Activated CD4-positive, alpha-beta memory T cell treated with anti-CD3 and anti-CD28 coated beads, Interleukin-2, amount 10 ng/mL, durations not matched to agents 7 days and 5 days (primary cell): Measurements from ENCODE around the gene TRAF5. TPM values are rescaled to one million over a fixed set of nuclear protein-coding genes. Genes with fewer than 3 reads are reported as not detected.
"Not testable (repeated sequence)": the region's sequence is repeated elsewhere in the genome, so short reads cannot be mapped to it uniquely, and the experiment has no call there.

Source experiments
- CTCF ChIA-PET: fragments of 350-600 bp; sonication (Branson Sonifier 250); formaldehyde crosslinking; loops from one replicate; lab custom pipeline; 2021; ENCODE audit warnings: antibody characterized with exemption, inconsistent platforms; lab: Charles Lee
- POLR2A ChIA-PET: fragments of 350-600 bp; sonication (Branson Sonifier 250); formaldehyde crosslinking; loops from one replicate; lab custom pipeline; 2021; ENCODE audit warnings: antibody characterized with exemption; lab: Charles Lee
- DNase-seq: peaks from one replicate; pipeline ENCODE4 v3.0.0-alpha.2; 2020
- H3K27ac Mint-ChIP-seq: one replicate; pipeline ENCODE4 v1.8.0; 2021; ENCODE audit warnings: mild to moderate bottlenecking, mixed read lengths
- H3K27me3 Mint-ChIP-seq: one replicate; pipeline ENCODE4 v1.8.0; 2021; ENCODE audit warnings: mixed read lengths
- H3K36me3 Mint-ChIP-seq: one replicate; pipeline ENCODE4 v1.8.0; 2021; ENCODE audit warnings: low read depth, mixed read lengths
- H3K4me1 Mint-ChIP-seq: one replicate; pipeline ENCODE4 v1.8.0; 2021; ENCODE audit warnings: mixed read lengths
- H3K4me3 Mint-ChIP-seq: one replicate; pipeline ENCODE4 v1.8.0; 2021; ENCODE audit warnings: mild to moderate bottlenecking, mixed read lengths
- H3K9me3 Mint-ChIP-seq: one replicate; pipeline ENCODE4 v1.8.0; 2021; ENCODE audit warnings: mixed read lengths
- total RNA-seq, 2 experiments: library from RNA; stranded (reverse); gene quantifications; one replicate each; pipeline ENCODE4 v1.2.3, GENCODE V29; 2021

The TRAF5 gene
- total RNA-seq, 2 experiments from 2014 or later = 67.9 to 68.4 TPM

- Mint-ChIP-seq H3K27me3 (no peaks in the 10 kb centered on the region), H3K27ac (peak overlapping the region; percentile 22), H3K4me1 (peaks cover 86% of the 10 kb centered on the region), H3K9me3 (no peaks in the 10 kb centered on the region), H3K4me3 (no peak overlapping the region), H3K36me3 (peaks cover 46% of the 10 kb centered on the region)
- no peak for DNase-seq
- ChIA-PET POLR2A (interaction anchor here (5.7 kb wide), 1 partner anchor 10 kb away, joined by 60 read pairs; the partner anchor contains the start of gene TRAF5), CTCF (interaction anchor here (1.2 to 2.3 kb wide), 7 partner anchors 10 to 317 kb away, joined by 3 to 9 read pairs (median 4); no protein-coding TSS in a partner anchor)
Observed at GRCh38 chr1:211338224-211338620, 11.6 kb downstream of the TRAF5 start.

- DNase-seq = no peak
- Mint-ChIP-seq H3K4me3 (peak overlapping the region; percentile 11), H3K4me1 (peaks cover 83% of the 10 kb centered on the region), H3K9me3 (no peaks in the 10 kb centered on the region), H3K36me3 (peaks cover 48% of the 10 kb centered on the region), H3K27ac (peak overlapping the region; percentile 73), H3K27me3 (no peaks in the 10 kb centered on the region)
- POLR2A ChIA-PET = interaction anchor here (1.0 to 5.7 kb wide), 5 partner anchors 11 to 79 kb away, joined by 3 to 60 read pairs (median 3); partner anchors contain the start of gene TRAF5
- CTCF ChIA-PET = interaction anchor here (1.2 to 2.3 kb wide), 3 partner anchors 12 to 139 kb away, joined by 3 to 9 read pairs (median 3); no protein-coding TSS in a partner anchor
Observed at GRCh38 chr1:211339631-211340041, 13.0 kb downstream of the TRAF5 start.

GRCh38 chr1:211340622-211341507, 14.2 kb downstream of the TRAF5 start:
- Mint-ChIP-seq H3K27me3 (no peaks in the 10 kb centered on the region), H3K9me3 (no peaks in the 10 kb centered on the region), H3K36me3 (peaks cover 49% of the 10 kb centered on the region), H3K4me3 (no peak overlapping the region), H3K27ac (peak overlapping the region; percentile 23), H3K4me1 (peaks cover 74% of the 10 kb centered on the region)
- POLR2A ChIA-PET = interaction anchor here (0.8 to 5.7 kb wide), 4 partner anchors 11 to 42 kb away, joined by 3 to 60 read pairs (median 5); partner anchors contain the start of gene TRAF5
- no peak for DNase-seq
- CTCF ChIA-PET = interaction anchor here (1.4 to 1.7 kb wide), 2 partner anchors 12 to 18 kb away, joined by 3 to 5 read pairs; no protein-coding TSS in a partner anchor

- no peak overlapping the region for H3K4me3 Mint-ChIP-seq
- H3K27me3 Mint-ChIP-seq = no peaks in the 10 kb centered on the region
- peaks cover 48% of the 10 kb centered on the region for H3K36me3 Mint-ChIP-seq
- ChIA-PET CTCF (interaction anchor here (0.6 to 1.0 kb wide), 3 partner anchors 16 to 170 kb away, joined by 3 read pairs; partner anchors contain the start of gene TRAF5), POLR2A (no interaction called here)
- peaks cover 70% of the 10 kb centered on the region for H3K4me1 Mint-ChIP-seq
- DNase-seq = no peak
- no peak overlapping the region for H3K27ac Mint-ChIP-seq
- no peaks in the 10 kb centered on the region for H3K9me3 Mint-ChIP-seq
Observed at GRCh38 chr1:211341999-211342398, 15.4 kb downstream of the TRAF5 start.

GRCh38 chr1:211343607-211344006, 17.0 kb downstream of the TRAF5 start:
- Mint-ChIP-seq H3K9me3 (no peaks in the 10 kb centered on the region), H3K27me3 (no peaks in the 10 kb centered on the region), H3K4me1 (peaks cover 60% of the 10 kb centered on the region), H3K27ac (no peak overlapping the region), H3K4me3 (no peak overlapping the region), H3K36me3 (peaks cover 51% of the 10 kb centered on the region)
- CTCF ChIA-PET = interaction anchor here (1.1 kb wide), 1 partner anchor 20 kb away, joined by 5 read pairs; no protein-coding TSS in a partner anchor
- DNase-seq = no peak
- POLR2A ChIA-PET = interaction anchor here (0.6 kb wide), 1 partner anchor 62 kb away, joined by 3 read pairs; no protein-coding TSS in a partner anchor

GRCh38 chr1:211344152-211344618, 17.6 kb downstream of the TRAF5 start:
- H3K36me3 Mint-ChIP-seq = peaks cover 47% of the 10 kb centered on the region
- no peak for DNase-seq
- H3K27ac Mint-ChIP-seq = no peak overlapping the region
- peaks cover 55% of the 10 kb centered on the region for H3K4me1 Mint-ChIP-seq
- no peaks in the 10 kb centered on the region for H3K9me3 Mint-ChIP-seq
- no peaks in the 10 kb centered on the region for H3K27me3 Mint-ChIP-seq
- H3K4me3 Mint-ChIP-seq = no peak overlapping the region
- POLR2A ChIA-PET = interaction anchor here (0.6 kb wide), 1 partner anchor 63 kb away, joined by 3 read pairs; no protein-coding TSS in a partner anchor
- CTCF ChIA-PET = interaction anchor here (1.1 kb wide), 1 partner anchor 20 kb away, joined by 5 read pairs; no protein-coding TSS in a partner anchor

- Mint-ChIP-seq H3K4me1 (peaks cover 53% of the 10 kb centered on the region), H3K36me3 (peaks cover 54% of the 10 kb centered on the region), H3K27ac (no peak overlapping the region), H3K4me3 (no peak overlapping the region), H3K27me3 (no peaks in the 10 kb centered on the region), H3K9me3 (peaks cover 6% of the 10 kb centered on the region)
- ChIA-PET POLR2A (no interaction called here), CTCF (interaction anchor here (1.8 kb wide), 1 partner anchor 22 kb away, joined by 5 read pairs; no protein-coding TSS in a partner anchor)
- DNase-seq = no peak
Observed at GRCh38 chr1:211345719-211346118, 19.1 kb downstream of the TRAF5 start.

- CTCF ChIA-PET = interaction anchor here (0.8 to 1.8 kb wide), 2 partner anchors 11 to 24 kb away, joined by 3 to 5 read pairs; no protein-coding TSS in a partner anchor
- Mint-ChIP-seq H3K4me1 (peaks cover 52% of the 10 kb centered on the region), H3K27ac (no peak overlapping the region)
Observed at GRCh38 chr1:211347077-211347844, 20.6 kb downstream of the TRAF5 start.

GRCh38 chr1:211348547-211348946, 21.9 kb downstream of the TRAF5 start:
- POLR2A ChIA-PET = no interaction called here
- Mint-ChIP-seq H3K27ac (no peak overlapping the region), H3K36me3 (peaks cover 61% of the 10 kb centered on the region), H3K4me3 (no peak overlapping the region), H3K4me1 (peaks cover 55% of the 10 kb centered on the region), H3K27me3 (no peaks in the 10 kb centered on the region), H3K9me3 (peaks cover 15% of the 10 kb centered on the region)
- CTCF ChIA-PET = interaction anchor here (2.3 kb wide), 1 partner anchor 25 kb away, joined by 9 read pairs; no protein-coding TSS in a partner anchor
- DNase-seq = no peak

More at GRCh38 chr1:211347077-211347844, 20.6 kb downstream of the TRAF5 start:
- POLR2A ChIA-PET = interaction anchor here (1.2 kb wide), 1 partner anchor 19 kb away, joined by 4 read pairs; no protein-coding TSS in a partner anchor
- H3K9me3 Mint-ChIP-seq = peaks cover 15% of the 10 kb centered on the region
- no peaks in the 10 kb centered on the region for H3K27me3 Mint-ChIP-seq
- H3K36me3 Mint-ChIP-seq = peaks cover 58% of the 10 kb centered on the region
- no peak overlapping the region for H3K4me3 Mint-ChIP-seq
- DNase-seq = no peak

GRCh38 chr1:211349741-211350140, 23.1 kb downstream of the TRAF5 start:
- Mint-ChIP-seq H3K27ac (no peak overlapping the region), H3K9me3 (peaks cover 15% of the 10 kb centered on the region), H3K36me3 (peaks cover 69% of the 10 kb centered on the region), H3K27me3 (no peaks in the 10 kb centered on the region), H3K4me3 (no peak overlapping the region), H3K4me1 (peaks cover 62% of the 10 kb centered on the region)
- ChIA-PET POLR2A (interaction anchor here (0.6 kb wide), 1 partner anchor 22 kb away, joined by 3 read pairs; no protein-coding TSS in a partner anchor), CTCF (interaction anchor here (1.2 to 2.3 kb wide), 2 partner anchors 22 to 26 kb away, joined by 4 to 9 read pairs; no protein-coding TSS in a partner anchor)
- no peak for DNase-seq

GRCh38 chr1:211352055-211352454, 25.4 kb downstream of the TRAF5 start:
- POLR2A ChIA-PET = interaction anchor here (1.7 kb wide), 1 partner anchor 12 kb away, joined by 6 read pairs; no protein-coding TSS in a partner anchor
- not testable (repeated sequence) for DNase-seq, H3K27me3 Mint-ChIP-seq
- peak overlapping the region; percentile 74 for H3K27ac Mint-ChIP-seq
- CTCF ChIA-PET = interaction anchor here (1.0 to 1.4 kb wide), 3 partner anchors 15 to 125 kb away, joined by 3 to 6 read pairs (median 6); no protein-coding TSS in a partner anchor
- H3K9me3 Mint-ChIP-seq = peaks cover 15% of the 10 kb centered on the region
- peaks cover 75% of the 10 kb centered on the region for H3K36me3 Mint-ChIP-seq
- H3K4me1 Mint-ChIP-seq = peaks cover 58% of the 10 kb centered on the region
- H3K4me3 Mint-ChIP-seq = peak overlapping the region; percentile 21
